Left lung (tissue), 10 donors: ENCODE results near the gene ARHGEF4. TPM values are rescaled to one million over a fixed set of nuclear protein-coding genes. Genes with fewer than 3 reads are reported as not detected.

Source experiments
- ATAC-seq: fragments of 200-7000 bp; cut with Tn5 transposase; one replicate; pipeline ENCODE4 v1.9.1; 2020; ENCODE audit warnings: moderate library complexity
- DNase-seq, 4 donors: peaks; one replicate each; pipeline ENCODE4 v3.0.0-alpha.2; 2013 to 2020
- H3K27ac ChIP-seq, 2 donors: fragments of 200-600 bp; sonication (generic) in 1 of 2; one replicate each; pipeline versions ENCODE4 v1.5.0 to v1.8.0; 2020 to 2021
- H3K27me3 ChIP-seq, 2 donors: fragments of 200-600 bp; sonication (generic) in 1 of 2; one replicate each; pipeline versions ENCODE4 v1.5.0 to v1.8.0; 2020 to 2021
- H3K36me3 ChIP-seq, 2 donors: fragments of 200-600 bp; sonication (generic) in 1 of 2; one replicate each; pipeline versions ENCODE4 v1.5.0 to v1.8.0; 2020 to 2021
- H3K4me1 ChIP-seq, 2 donors: fragments of 200-600 bp; one replicate each; pipeline ENCODE4 v1.8.0; 2021
- H3K4me3 ChIP-seq, 2 donors: fragments of 200-600 bp; sonication (generic) in 1 of 2; one replicate each; pipeline versions ENCODE4 v1.5.0 to v1.8.0; 2020 to 2021; ENCODE audit warnings: mild to moderate bottlenecking in 1 of 2
- H3K9me3 ChIP-seq, 2 donors: fragments of 200-600 bp; sonication (generic) in 1 of 2; one replicate each; pipeline versions ENCODE4 v1.5.0 to v1.8.0; 2020 to 2021
- CTCF ChIP-seq, 2 donors: fragments of 200-600 bp; sonication (generic) in 1 of 2; IDR thresholded peaks; one replicate each; pipeline versions ENCODE4 v1.5.0 to v1.8.0; 2021; ENCODE audit warnings: antibody characterized with exemption in 2 of 2
- intact Hi-C, 2 donors: fragments of 100-400 bp; cut with DNase I; formaldehyde crosslinking; loops; one replicate each; pipeline versions ENCODE4 v1.11.2 to v1.14.2; 2022
- polyA plus RNA-seq, 6 donors: library from polyadenylated mRNA; unstranded; fragments of 120-200 nt; gene quantifications; one replicate each; pipeline ENCODE4 v1.2.1, GENCODE V29; 2013; ENCODE audit not compliant: insufficient read length in 6 of 6
- total RNA-seq, 2 donors: library from RNA; stranded (reverse); fragmentation: NEBNext Ultra II Directional; extraction: Animal tissue kit (Norgen Biotek cat#: 25700); gene quantifications; one replicate each; pipeline ENCODE4 v1.2.1, GENCODE V29; 2021
- donor health status: DM: no; HTN: yes; CAD: no.
- donor health status: DM: no; HTN: no; CAD: no.

Gene ARHGEF4
- total and polyA plus RNA-seq, 8 donors, result 1.7 to 4.3 (median 2.8) TPM

GRCh38 chr2:130791617-130791939 is 45.1 kb upstream of the ARHGEF4 start:
- ATAC-seq, result peak; percentile 62
- H3K9me3 ChIP-seq, result no peaks in the 10 kb centered on the region
- H3K27me3 ChIP-seq, result peaks cover 0 to 13% of the 10 kb centered on the region in 2 donors
- H3K36me3 ChIP-seq, result no peaks in the 10 kb centered on the region
- no peak overlapping the region for H3K27ac ChIP-seq
- no peaks in the 10 kb centered on the region for H3K4me1 ChIP-seq
- no peak overlapping the region for H3K4me3 ChIP-seq
- DNase-seq, result no peak
- no peak for TF ChIP-seq CTCF (IDR thresholded peaks at IDR 0.05)
- intact Hi-C loops, result no loop called here

- no peak overlapping the region for H3K27ac ChIP-seq
- H3K4me3 ChIP-seq, result no peak overlapping the region
- ATAC-seq, result no peak
- H3K27me3 ChIP-seq, result peaks cover 0 to 21% of the 10 kb centered on the region in 2 donors
- intact Hi-C loops, result loop anchor here in 1 of 2 donors (5.0 kb wide), 1 partner anchor 77 kb away; no protein-coding TSS in a partner anchor
- DNase-seq, result no peak
- TF ChIP-seq CTCF (IDR thresholded peaks at IDR 0.05), result no peak
- H3K4me1 ChIP-seq, result peaks cover 6 to 12% of the 10 kb centered on the region in 2 donors
- no peaks in the 10 kb centered on the region for H3K36me3 ChIP-seq
- H3K9me3 ChIP-seq, result no peaks in the 10 kb centered on the region
These were observed 41.3 kb upstream of the ARHGEF4 start for GRCh38 chr2:130795431-130795830.

- TF ChIP-seq CTCF (IDR thresholded peaks at IDR 0.05), result no peak
- DNase-seq, result no peak
- Histone ChIP-seq H3K27me3 (peaks cover 0 to 24% of the 10 kb centered on the region in 2 donors), H3K36me3 (no peaks in the 10 kb centered on the region), H3K4me1 (peaks cover 6 to 12% of the 10 kb centered on the region in 2 donors), H3K4me3 (no peak overlapping the region), H3K27ac (no peak overlapping the region), H3K9me3 (no peaks in the 10 kb centered on the region)
- no peak for ATAC-seq
- intact Hi-C loops, result loop anchor here in 1 of 2 donors (5.0 kb wide), 1 partner anchor 76 kb away; no protein-coding TSS in a partner anchor
These were observed 40.4 kb upstream of the ARHGEF4 start for GRCh38 chr2:130796290-130796689.

GRCh38 chr2:130797493-130798435 is 39.0 kb upstream of the ARHGEF4 start:
- Histone ChIP-seq H3K36me3 (no peaks in the 10 kb centered on the region), H3K4me1 (peaks cover 6 to 12% of the 10 kb centered on the region in 2 donors), H3K4me3 (peak overlapping the region; percentile 73 to 91), H3K27me3 (peaks cover 0 to 27% of the 10 kb centered on the region in 2 donors), H3K27ac (peak overlapping the region; percentile 86 to 87), H3K9me3 (no peaks in the 10 kb centered on the region)
- ATAC-seq, result peak; percentile 99
- DNase-seq, result peak; percentile 89 to 98 (median 91)
- peak; percentile 77 to 91 for TF ChIP-seq CTCF (IDR thresholded peaks at IDR 0.05)
- intact Hi-C loops, result loop anchor here in 1 of 2 donors (5.0 kb wide), 1 partner anchor 75 kb away; no protein-coding TSS in a partner anchor
